SK-N-SH (cell line): Measurements from ENCODE around the gene CACNA1H.
"Not testable (repeated sequence)": the region's sequence is repeated elsewhere in the genome, so short reads cannot be mapped to it uniquely, and the experiment has no call there.

ENCODE experiments used
- GABPA ChIP-seq: IDR thresholded peaks from 2 replicates; pipeline ENCODE4 v1.4.0; 2012; ENCODE audit warnings: low read depth, mild to moderate bottlenecking
- RAD21 ChIP-seq: IDR thresholded peaks from 2 replicates; pipeline ENCODE4 v1.6.1; 2012; ENCODE audit warnings: mild to moderate bottlenecking, low read length
- RFX5 ChIP-seq: IDR thresholded peaks from 2 replicates; pipeline ENCODE4 v1.6.1; 2012; ENCODE audit warnings: mild to moderate bottlenecking, improper control_type of control experiment, low read length
- SIN3A ChIP-seq: IDR thresholded peaks from 2 replicates; pipeline ENCODE4 v1.6.1; 2012; ENCODE audit warnings: low read depth, mild to moderate bottlenecking, low read length, moderate library complexity, borderline replicate concordance
- SMC3 ChIP-seq: IDR thresholded peaks from 2 replicates; pipeline ENCODE4 v1.6.1; 2012; ENCODE audit warnings: low read depth, low read length, improper control_type of control experiment
- TAF1 ChIP-seq: IDR thresholded peaks from 2 replicates; pipeline ENCODE4 v1.6.1; 2012; ENCODE audit warnings: low read depth, mild to moderate bottlenecking, low read length, moderate library complexity, borderline replicate concordance
- TCF12 ChIP-seq: IDR thresholded peaks from 2 replicates; pipeline ENCODE4 v1.4.0; 2012
- TF ChIP-seq, protein P1 (sequence below): fragments of 200-600 bp; sonication (generic); IDR thresholded peaks from 2 replicates; pipeline ENCODE4 v1.6.1; 2017; ENCODE audit warnings: antibody characterized with exemption, mild to moderate bottlenecking, moderate library complexity

GRCh38 chr16:1243363-1243762, 90.5 kb downstream of the CACNA1H start:
- not testable (repeated sequence) for TF ChIP-seq RAD21, SMC3, SIN3A, TCF12, RFX5, GABPA, TAF1
- TF ChIP-seq, protein P1, sequence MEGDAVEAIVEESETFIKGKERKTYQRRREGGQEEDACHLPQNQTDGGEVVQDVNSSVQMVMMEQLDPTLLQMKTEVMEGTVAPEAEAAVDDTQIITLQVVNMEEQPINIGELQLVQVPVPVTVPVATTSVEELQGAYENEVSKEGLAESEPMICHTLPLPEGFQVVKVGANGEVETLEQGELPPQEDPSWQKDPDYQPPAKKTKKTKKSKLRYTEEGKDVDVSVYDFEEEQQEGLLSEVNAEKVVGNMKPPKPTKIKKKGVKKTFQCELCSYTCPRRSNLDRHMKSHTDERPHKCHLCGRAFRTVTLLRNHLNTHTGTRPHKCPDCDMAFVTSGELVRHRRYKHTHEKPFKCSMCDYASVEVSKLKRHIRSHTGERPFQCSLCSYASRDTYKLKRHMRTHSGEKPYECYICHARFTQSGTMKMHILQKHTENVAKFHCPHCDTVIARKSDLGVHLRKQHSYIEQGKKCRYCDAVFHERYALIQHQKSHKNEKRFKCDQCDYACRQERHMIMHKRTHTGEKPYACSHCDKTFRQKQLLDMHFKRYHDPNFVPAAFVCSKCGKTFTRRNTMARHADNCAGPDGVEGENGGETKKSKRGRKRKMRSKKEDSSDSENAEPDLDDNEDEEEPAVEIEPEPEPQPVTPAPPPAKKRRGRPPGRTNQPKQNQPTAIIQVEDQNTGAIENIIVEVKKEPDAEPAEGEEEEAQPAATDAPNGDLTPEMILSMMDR, result not testable (repeated sequence)
